B cell (primary cell): ENCODE data around the gene PDAP1. TPM values are rescaled to one million over a fixed set of nuclear protein-coding genes. Genes with fewer than 3 reads are reported as not detected.
A peak's percentile ranks its signal among the peaks of the same experiment; 100 is the strongest.

Experiments
- ATAC-seq: fragments of 200-7000 bp; cut with Tn5 transposase; one replicate; pipeline ENCODE4 v1.10.0; 2021; ENCODE audit warnings: low read depth, mild to moderate bottlenecking, moderate number of reproducible peaks, moderate library complexity
- CTCF ChIA-PET: fragments of 350-600 bp; sonication (Branson Sonifier 250); formaldehyde crosslinking; loops from one replicate; lab custom pipeline; 2021; ENCODE audit warnings: antibody characterized with exemption, inconsistent platforms; lab: Charles Lee
- POLR2A ChIA-PET: fragments of 350-600 bp; sonication (Branson Sonifier 250); formaldehyde crosslinking; loops from one replicate; lab custom pipeline; 2021; ENCODE audit warnings: antibody characterized with exemption; lab: Charles Lee
- DNase-seq: peaks from one replicate; pipeline ENCODE4 v3.0.0; 2013
- H2AFZ ChIP-seq: 2 replicates; pipeline ENCODE4 v1.6.1; 2012; ENCODE audit warnings: mild to moderate bottlenecking, low read depth, low read length; ENCODE audit not compliant: insufficient read depth, poor library complexity, severe bottlenecking
- H3K27ac ChIP-seq, 2 donors: 1 replicate in 1 of 2; 2 replicates in 1 of 2; pipeline ENCODE4 v1.5.1; 2012 to 2013; ENCODE audit warnings: low read length in 2 of 2, mild to moderate bottlenecking in 2 of 2, moderate library complexity in 1 of 2
- H3K27me3 ChIP-seq, 4 experiments: fragments of 200-600 bp in 1 of 4; sonication (generic) in 1 of 4; replicated peaks in 1 of 4; 1 replicate in 2 of 4; 2 replicates in 2 of 4; pipeline versions ENCODE4 v1.6.1 to v1.7.0; 2013 to 2016; ENCODE audit warnings: low read length in 3 of 4, mild to moderate bottlenecking in 2 of 4, mixed read lengths in 1 of 4, moderate library complexity in 1 of 4; ENCODE audit not compliant: insufficient read depth in 4 of 4, control insufficient read depth in 3 of 4; ENCODE audit errors: control extremely low read depth in 1 of 4
- H3K36me3 ChIP-seq, 2 experiments: replicated peaks in 1 of 2; 1 replicate in 1 of 2; 2 replicates in 1 of 2; pipeline versions ENCODE4 v1.6.1 to v1.7.1; 2013; ENCODE audit warnings: low read length in 1 of 2; ENCODE audit not compliant: insufficient read depth in 2 of 2, control insufficient read depth in 1 of 2; ENCODE audit errors: control extremely low read depth in 1 of 2, extremely low read depth in 1 of 2
- H3K4me1 ChIP-seq, 2 donors: fragments of 200-600 bp in 1 of 2; sonication (generic) in 1 of 2; 1 replicate in 1 of 2; 2 replicates in 1 of 2; pipeline versions ENCODE4 v1.5.1 to v1.6.1; 2013 to 2017; ENCODE audit warnings: low read length in 2 of 2; ENCODE audit not compliant: control insufficient read depth in 2 of 2, insufficient read depth in 2 of 2
- H3K4me2 ChIP-seq: replicated peaks from 2 replicates; pipeline ENCODE3; 2012; ENCODE audit warnings: mild to moderate bottlenecking, low read depth, low read length; ENCODE audit not compliant: poor library complexity, severe bottlenecking
- H3K4me3 ChIP-seq, 5 experiments: fragments of 200-600 bp in 1 of 5; sonication (generic) in 1 of 5; 1 replicate in 3 of 5; 2 replicates in 2 of 5; pipeline versions ENCODE4 v1.5.1 to v1.7.0; 2011 to 2016; ENCODE audit warnings: low read length in 4 of 5, mild to moderate bottlenecking in 4 of 5, low read depth in 2 of 5, control low read depth in 1 of 5, moderate library complexity in 1 of 5; ENCODE audit not compliant: insufficient read depth in 1 of 5; ENCODE audit errors: control extremely low read depth in 1 of 5, extremely low read depth in 1 of 5
- H3K79me2 ChIP-seq: fragments of 200-600 bp; sonication (generic); one replicate; pipeline ENCODE4 v1.6.0; 2016; ENCODE audit warnings: low read length; ENCODE audit not compliant: control insufficient read depth, insufficient read depth
- H3K9ac ChIP-seq: fragments of 200-600 bp; sonication (generic); 2 replicates; pipeline ENCODE4 v1.6.1; 2017; ENCODE audit warnings: mild to moderate bottlenecking, low read length, moderate library complexity
- H3K9me3 ChIP-seq, 3 donors: one replicate each; pipeline versions ENCODE4 v1.6.1 to v1.7.1; 2013; ENCODE audit warnings: low read length in 2 of 3; ENCODE audit not compliant: control insufficient read depth in 2 of 3, insufficient read depth in 1 of 3; ENCODE audit errors: control extremely low read depth in 1 of 3
- H4K20me1 ChIP-seq: 2 replicates; pipeline ENCODE4 v1.6.0; 2012; ENCODE audit warnings: mild to moderate bottlenecking, low read length; ENCODE audit not compliant: insufficient read depth, control insufficient read depth, poor library complexity, severe bottlenecking
- H3K27ac Mint-ChIP-seq: one replicate; pipeline ENCODE4 v1.8.0; 2021; ENCODE audit warnings: mixed read lengths
- H3K27me3 Mint-ChIP-seq: one replicate; pipeline ENCODE4 v1.8.0; 2021; ENCODE audit warnings: mixed read lengths
- H3K4me1 Mint-ChIP-seq: one replicate; pipeline ENCODE4 v1.8.0; 2021; ENCODE audit warnings: mixed read lengths
- H3K4me3 Mint-ChIP-seq: one replicate; pipeline ENCODE4 v1.8.0; 2021; ENCODE audit warnings: mixed read lengths
- H3K9me3 Mint-ChIP-seq: one replicate; pipeline ENCODE4 v1.8.0; 2022; ENCODE audit warnings: mixed read lengths; ENCODE audit not compliant: insufficient read depth
- EZH2 ChIP-seq: IDR thresholded peaks from 2 replicates; pipeline ENCODE4 v1.6.1; 2012; ENCODE audit warnings: borderline replicate concordance, low read depth, mild to moderate bottlenecking, moderate library complexity, low read length; ENCODE audit not compliant: insufficient read depth, poor library complexity, severe bottlenecking
- WGBS: methylation state at CpG from one replicate; pipeline ENCODE4 v1.1.5; 2013; ENCODE audit warnings: missing lambda C conversion rate; ENCODE audit not compliant: insufficient coverage; 5-methylcytosine and 5-hydroxymethylcytosine counted together
- intact Hi-C: fragments of 100-400 bp; cut with micrococcal nuclease; formaldehyde crosslinking; loops from one replicate; pipeline ENCODE4 v1.10.0; 2022
- polyA plus RNA-seq: library from polyadenylated mRNA; depleted of rRNA; stranded (reverse); fragments of >200 nt; gene quantifications from 2 replicates; pipeline ENCODE4 v1.2.3, GENCODE V29; 2012
- total RNA-seq, 2 donors: library from RNA; stranded (reverse); fragments of 120-200 nt in 1 of 2; gene quantifications; 1 replicate in 1 of 2; 2 replicates in 1 of 2; pipeline versions ENCODE4 v1.2.3 to v1.2.4, GENCODE V29; 2013 to 2022
- TF ChIP-seq, protein P1 (sequence below): fragments of 200-600 bp; IDR thresholded peaks from one replicate; pipeline ENCODE4 v1.8.0; 2022; ENCODE audit warnings: antibody characterized with exemption, mild to moderate bottlenecking

Gene PDAP1
- total and polyA plus RNA-seq, 2 donors (not counting 1 experiment from before 2014, with no cell fraction given) = 19.2 to 60.4 TPM

DNA sequence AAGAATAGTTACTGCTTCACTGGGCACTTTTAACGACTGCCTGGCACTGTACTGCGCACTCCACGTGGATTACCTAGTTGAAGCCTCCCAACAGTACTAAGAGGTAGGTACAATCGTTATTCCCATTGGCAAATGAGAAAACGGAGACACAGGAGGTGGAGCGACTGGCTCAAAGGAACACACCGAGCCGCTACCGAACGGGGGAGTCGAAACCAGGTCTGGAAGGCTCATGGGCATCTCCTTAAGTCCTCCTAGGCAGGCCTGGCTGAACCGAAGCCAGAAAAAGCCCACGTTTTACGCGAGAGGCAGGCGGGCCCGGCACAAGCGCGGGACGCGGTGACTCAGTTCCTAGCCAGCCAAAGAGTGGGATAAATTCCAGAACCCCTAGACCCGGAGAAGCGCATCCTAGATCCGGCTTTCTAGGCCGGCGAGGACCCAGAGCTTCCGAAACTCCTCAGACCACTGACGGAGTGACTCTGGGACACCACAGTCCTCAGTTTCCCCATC, 472 bp downstream of the PDAP1 start:
- ChIA-PET POLR2A (interaction anchor here (0.6 to 3.1 kb wide), 10 partner anchors 8 to 150 kb away, joined by 3 to 33 read pairs (median 8); partner anchors contain the start of genes ARPC1B, ATP5MF, ZKSCAN5 and ZNF394), CTCF (interaction anchor here (0.8 to 3.2 kb wide), 7 partner anchors 15 to 92 kb away, joined by 3 to 24 read pairs (median 8); no protein-coding TSS in a partner anchor)
- no peaks in the 10 kb centered on the region for H3K9me3 Mint-ChIP-seq
- peak overlapping the region; percentile 98 for H3K4me2 ChIP-seq
- peak overlapping the region; percentile 94 for H3K9ac ChIP-seq
- H3K27me3 ChIP-seq = no peaks in the 10 kb centered on the region
- WGBS = 1% methylated on average over 28 of the region's 28 CpGs
- peaks cover 25 to 35% of the 10 kb centered on the region in 2 donors for H3K4me1 ChIP-seq
- DNase-seq (peak; percentile 40), ATAC-seq (no peak)
- peaks cover 84% of the 10 kb centered on the region for H3K79me2 ChIP-seq
- peaks cover 50% of the 10 kb centered on the region for H3K4me1 Mint-ChIP-seq
- peaks cover 71% of the 10 kb centered on the region for H4K20me1 ChIP-seq
- H3K36me3 ChIP-seq = peaks cover 6 to 43% of the 10 kb centered on the region in 2 experiments
- TF ChIP-seq EZH2 = no peak
- TF ChIP-seq, protein P1, sequence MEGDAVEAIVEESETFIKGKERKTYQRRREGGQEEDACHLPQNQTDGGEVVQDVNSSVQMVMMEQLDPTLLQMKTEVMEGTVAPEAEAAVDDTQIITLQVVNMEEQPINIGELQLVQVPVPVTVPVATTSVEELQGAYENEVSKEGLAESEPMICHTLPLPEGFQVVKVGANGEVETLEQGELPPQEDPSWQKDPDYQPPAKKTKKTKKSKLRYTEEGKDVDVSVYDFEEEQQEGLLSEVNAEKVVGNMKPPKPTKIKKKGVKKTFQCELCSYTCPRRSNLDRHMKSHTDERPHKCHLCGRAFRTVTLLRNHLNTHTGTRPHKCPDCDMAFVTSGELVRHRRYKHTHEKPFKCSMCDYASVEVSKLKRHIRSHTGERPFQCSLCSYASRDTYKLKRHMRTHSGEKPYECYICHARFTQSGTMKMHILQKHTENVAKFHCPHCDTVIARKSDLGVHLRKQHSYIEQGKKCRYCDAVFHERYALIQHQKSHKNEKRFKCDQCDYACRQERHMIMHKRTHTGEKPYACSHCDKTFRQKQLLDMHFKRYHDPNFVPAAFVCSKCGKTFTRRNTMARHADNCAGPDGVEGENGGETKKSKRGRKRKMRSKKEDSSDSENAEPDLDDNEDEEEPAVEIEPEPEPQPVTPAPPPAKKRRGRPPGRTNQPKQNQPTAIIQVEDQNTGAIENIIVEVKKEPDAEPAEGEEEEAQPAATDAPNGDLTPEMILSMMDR = no peak
- H2AFZ ChIP-seq = peak overlapping the region; percentile 84
- H3K27me3 Mint-ChIP-seq = no peaks in the 10 kb centered on the region
- H3K9me3 ChIP-seq = no peaks in the 10 kb centered on the region
- peak overlapping the region; percentile 100 for H3K27ac Mint-ChIP-seq
- H3K4me3 Mint-ChIP-seq = peak overlapping the region; percentile 91
- intact Hi-C loops = loop anchor here (1.0 to 2.0 kb wide), 10 partner anchors 15 to 144 kb away; partner anchors contain the start of genes ARPC1A, ARPC1B, ATP5MF and CPSF4
- peak overlapping the region; percentile 81 to 99 (median 95) for H3K4me3 ChIP-seq
- peak overlapping the region; percentile 89 to 96 for H3K27ac ChIP-seq

DNA sequence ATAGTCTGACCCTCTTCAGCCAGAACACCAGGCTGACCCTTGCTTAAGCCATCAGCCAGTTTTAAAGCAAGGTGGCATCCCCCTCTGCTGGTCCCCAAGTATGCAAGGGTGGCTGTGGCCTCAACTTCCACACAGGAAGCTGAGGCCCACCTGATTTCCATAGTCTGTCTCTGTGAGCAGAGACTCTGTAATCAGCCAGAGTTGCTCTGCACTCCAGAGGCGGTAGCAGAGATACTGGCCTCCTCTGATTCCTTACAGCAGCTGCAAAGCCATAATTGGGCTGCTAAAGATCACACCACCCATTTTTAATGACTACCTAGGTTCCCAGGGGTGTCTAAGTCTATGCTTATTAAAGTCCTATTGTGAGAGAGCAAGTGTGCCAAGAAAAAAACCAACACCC, 1.8 kb downstream of the PDAP1 start:
- ChIA-PET CTCF (interaction anchor here (1.3 to 3.2 kb wide), 4 partner anchors 14 to 44 kb away, joined by 3 to 20 read pairs (median 11); no protein-coding TSS in a partner anchor), POLR2A (interaction anchor here (2.8 to 3.1 kb wide), 2 partner anchors 33 to 93 kb away, joined by 8 to 33 read pairs; partner anchors contain the start of genes ARPC1B and ZNF394)
- Histone ChIP-seq H3K9ac (peak overlapping the region; percentile 14), H3K4me2 (peak overlapping the region; percentile 98), H4K20me1 (peaks cover 67% of the 10 kb centered on the region), H3K4me3 (no peak overlapping the region), H3K27ac (peak overlapping the region in 1 of 2 donors; percentile 96), H3K79me2 (peaks cover 78% of the 10 kb centered on the region), H3K27me3 (no peaks in the 10 kb centered on the region), H3K36me3 (peaks cover 6 to 41% of the 10 kb centered on the region in 2 experiments), H3K4me1 (peaks cover 25 to 35% of the 10 kb centered on the region in 2 donors), H3K9me3 (no peaks in the 10 kb centered on the region), H2AFZ (no peak overlapping the region)
- DNase-seq (no peak), ATAC-seq (no peak)
- Mint-ChIP-seq H3K9me3 (no peaks in the 10 kb centered on the region), H3K4me3 (peak overlapping the region; percentile 91), H3K27ac (peak overlapping the region; percentile 41), H3K27me3 (no peaks in the 10 kb centered on the region), H3K4me1 (peaks cover 50% of the 10 kb centered on the region)
- TF ChIP-seq, protein P1 = no peak
- no peak for TF ChIP-seq EZH2
- intact Hi-C loops = no loop called here
- WGBS = no CpG with 5 or more reads among the region's 1 CpG
